ENCODE data around the gene IQUB.
"Not testable (repeated sequence)": the region's sequence is repeated elsewhere in the genome, so short reads cannot be mapped to it uniquely, and the experiment has no call there.

IQUB gene

DNA sequence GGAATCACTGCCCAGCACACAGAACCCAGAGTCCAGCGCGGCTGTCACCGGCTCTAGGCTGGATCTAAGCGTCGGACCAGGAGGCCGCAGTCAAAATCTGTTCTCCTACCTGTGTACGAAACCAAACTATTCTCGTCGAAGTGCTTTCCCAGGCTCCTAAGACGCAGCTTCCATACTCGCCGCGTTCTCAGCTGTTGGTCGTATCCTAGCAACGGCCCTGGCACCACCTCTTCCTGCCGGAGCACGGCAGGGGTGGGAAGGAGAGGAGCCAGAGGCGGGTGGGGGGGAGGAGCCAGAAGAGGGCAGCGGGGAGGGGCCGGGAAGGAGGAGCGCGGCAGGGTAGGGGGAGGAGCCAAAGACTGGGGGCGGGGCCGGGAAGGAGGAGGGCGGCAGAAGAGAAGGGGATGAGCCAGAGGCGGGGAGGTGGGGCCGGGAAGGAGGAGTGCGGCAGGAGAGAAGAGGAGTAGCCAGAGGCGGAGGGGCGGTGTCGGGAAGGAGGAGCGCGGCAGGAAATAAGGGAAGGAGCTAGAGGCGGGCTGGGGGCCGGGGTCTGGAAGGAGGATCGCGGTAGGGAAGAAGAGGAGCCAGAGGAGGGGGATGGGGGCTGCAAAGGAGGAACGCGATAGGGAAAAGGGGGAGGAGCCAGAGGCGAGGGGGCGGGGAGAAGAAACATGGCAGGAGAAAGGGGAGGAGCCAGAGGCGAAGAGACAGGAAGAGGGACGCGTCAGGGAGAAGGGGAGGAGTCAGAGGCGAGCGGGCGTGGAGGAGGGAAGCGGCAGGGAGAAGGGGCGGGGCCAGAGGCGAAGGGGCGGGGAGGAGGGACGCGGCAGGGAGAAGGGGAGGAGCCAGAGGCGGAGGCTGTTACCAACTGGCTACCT lies at the start of gene IQUB:
IQUB (minus strand) TSS at position 213 of the 878 bp plus-strand sequence. CDS start 22,255 bp downstream, outside the sequence.
- peak; percentile 70 for DNase-seq

DNA sequence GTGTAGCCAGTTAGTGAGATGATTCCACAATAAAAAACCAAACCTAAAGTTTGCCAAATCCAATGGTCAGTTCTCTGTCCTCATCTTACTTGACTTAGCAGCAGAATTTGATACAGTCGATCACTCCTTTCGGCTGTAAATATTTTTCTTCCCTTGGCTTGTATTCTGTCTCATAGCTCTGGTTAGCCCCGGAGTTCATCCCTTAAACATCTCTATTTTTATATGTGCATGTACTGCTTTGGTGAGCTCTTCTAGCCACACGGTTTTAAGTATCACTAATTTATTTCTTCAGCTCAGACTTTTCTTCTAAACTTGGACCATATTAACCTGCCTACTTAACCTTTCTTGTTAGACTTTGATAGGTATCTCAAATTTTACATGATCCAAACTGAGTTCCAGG lies 49.4 kb upstream of the IQUB start:
- no peak for DNase-seq

DNA sequence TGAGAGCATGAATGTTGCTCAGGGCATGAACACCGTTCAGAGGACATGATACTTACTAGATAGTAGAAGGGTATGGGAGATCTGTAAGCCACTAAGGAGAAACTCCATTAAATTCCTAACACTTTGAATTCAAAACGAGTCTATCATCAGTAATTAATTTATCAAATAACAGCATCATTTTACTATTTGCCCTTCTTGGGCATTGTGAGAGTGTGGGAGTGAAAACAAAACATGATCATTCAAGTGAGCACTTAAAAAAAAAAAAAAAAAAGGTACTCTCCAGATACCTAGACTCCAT lies 46.7 kb upstream of the IQUB start:
- DNase-seq: no peak

DNA sequence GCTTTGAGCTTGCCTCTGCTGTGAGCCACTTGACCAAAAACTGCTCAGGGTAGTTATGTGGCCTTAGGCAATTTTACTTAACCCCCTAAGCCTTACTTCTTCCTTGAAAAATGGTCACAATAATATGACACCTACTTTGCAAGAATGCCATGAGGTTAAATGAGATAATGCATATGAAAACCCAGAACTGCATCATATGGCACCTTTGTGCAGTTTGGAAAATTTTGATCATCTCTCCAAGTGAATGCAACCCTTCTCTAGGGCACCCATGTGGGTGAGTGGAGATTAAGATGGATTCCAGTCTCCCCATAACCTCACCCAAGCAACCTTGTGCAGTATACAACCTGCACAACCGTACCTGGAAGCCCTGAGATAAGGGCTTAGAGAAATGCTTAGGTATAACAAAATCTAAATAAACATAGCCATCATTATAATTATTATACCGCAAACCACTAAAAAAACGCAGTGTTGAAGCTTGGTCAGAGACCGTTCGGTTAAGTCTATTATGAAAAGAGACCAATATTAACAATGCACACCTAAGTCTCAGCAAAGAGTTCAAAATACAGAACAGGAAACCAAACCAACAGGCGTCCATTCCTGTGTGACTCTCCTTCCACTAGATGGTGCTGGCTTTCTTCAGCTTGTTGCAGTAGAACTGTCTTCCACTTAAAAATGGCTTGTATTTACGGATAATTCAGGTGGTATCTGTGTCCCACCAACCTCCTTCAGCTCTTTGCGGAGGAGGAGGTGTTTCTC lies 46.2 kb upstream of the IQUB start:
- no peak for DNase-seq

DNA sequence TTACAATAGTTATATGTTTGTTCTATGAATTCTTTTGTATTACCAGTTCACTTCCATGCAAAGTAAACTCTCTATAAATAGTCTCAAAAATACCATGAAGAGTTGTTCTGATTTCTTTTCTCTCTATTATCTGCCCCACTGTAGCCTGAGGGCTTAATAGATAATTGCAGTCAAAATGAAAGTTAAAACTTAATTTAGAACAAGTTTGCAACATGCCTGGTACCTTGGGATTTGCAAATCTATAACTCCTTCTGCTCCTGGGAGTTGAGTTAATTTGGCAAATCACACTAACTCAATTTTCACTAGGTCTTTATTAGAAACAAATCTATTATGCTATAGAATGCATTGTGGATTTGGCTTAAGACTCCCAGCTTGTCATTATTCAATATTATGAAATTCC lies 45.0 kb upstream of the IQUB start:
- no peak for DNase-seq

DNA sequence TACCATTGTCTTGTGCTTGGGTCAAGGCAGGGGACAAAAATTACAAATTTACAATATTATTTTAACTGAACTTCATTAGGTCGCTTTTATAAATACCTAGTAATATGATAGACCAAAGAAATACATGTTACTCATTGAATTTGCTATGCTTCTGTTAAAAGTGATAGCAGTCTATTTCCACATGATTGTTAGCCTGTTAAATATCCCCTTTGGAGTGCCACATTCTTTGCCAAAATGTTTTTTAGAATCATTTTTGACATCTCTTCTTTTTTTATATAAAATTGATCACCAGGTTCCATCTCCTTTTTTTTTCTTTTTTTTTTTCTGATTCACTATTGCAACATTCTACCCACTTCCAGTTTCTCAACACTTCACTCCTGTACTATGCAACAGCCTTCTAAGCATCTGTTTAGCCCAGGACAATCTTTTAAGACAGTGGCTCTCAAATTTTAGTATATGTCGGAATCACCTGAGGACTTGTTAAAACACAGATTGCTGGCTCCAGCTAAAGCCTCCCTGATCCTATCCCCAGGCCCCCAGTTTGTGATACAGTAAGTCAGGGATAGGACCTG lies 39.6 kb upstream of the IQUB start:
- no peak for DNase-seq

DNA sequence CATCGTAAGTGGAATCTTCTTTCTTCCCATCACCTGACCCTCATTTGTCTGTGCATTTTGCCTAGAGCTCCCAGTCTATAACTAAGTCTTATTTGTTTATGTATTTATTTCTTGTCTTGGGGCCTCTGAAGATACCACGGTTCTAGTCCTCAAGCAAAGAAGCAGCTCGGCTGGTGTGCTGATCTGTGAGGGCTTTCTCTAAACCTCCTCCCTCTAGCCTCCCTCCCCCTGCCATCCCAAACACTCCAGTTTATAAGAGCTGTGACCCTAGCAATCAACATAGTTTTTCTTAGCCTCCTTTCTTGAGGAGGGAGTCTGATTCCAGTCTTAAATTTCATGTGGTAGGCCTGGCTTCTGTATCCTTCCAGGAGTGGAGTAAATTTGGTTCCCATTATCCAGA lies 38.9 kb upstream of the IQUB start:
- no peak for DNase-seq

DNA sequence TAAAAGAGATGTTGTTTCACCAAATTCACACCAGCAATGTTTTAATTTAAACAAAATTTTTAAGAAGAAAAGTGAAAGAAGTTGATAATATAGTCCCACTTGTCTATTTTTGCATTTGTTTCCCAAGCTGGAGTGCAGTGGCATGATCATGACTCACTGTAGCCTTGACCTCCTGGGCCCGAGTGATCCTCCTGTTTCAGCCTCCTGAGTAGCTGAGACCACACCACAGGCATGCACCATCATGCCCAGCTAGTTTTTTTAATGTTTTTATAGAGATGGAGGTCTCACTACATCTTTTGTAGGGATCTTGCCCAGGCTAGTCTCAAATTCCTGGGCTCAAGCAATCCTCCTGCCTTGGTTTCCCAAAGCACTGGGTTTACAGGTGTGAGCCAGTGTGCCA lies 37.3 kb upstream of the IQUB start:
- no peak for DNase-seq

DNA sequence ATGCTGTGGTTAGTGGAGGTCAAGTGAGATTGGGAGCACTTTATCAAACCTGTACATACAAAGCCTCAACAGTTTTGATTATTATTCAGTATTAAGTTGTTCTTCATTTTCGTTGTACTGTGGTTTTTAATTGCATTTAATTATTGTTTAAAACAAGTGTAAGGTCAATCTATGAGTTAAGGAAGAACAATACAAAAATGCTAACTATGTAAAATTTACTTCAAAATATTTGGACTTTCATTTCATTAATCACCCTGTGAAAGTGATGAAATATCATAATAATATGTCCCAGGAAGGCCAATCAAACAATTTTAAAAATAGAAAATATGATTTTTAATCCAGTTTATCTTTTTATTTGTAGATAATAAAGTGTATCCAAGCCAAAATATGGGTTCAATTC lies 36.8 kb upstream of the IQUB start:
- DNase-seq: no peak

DNA sequence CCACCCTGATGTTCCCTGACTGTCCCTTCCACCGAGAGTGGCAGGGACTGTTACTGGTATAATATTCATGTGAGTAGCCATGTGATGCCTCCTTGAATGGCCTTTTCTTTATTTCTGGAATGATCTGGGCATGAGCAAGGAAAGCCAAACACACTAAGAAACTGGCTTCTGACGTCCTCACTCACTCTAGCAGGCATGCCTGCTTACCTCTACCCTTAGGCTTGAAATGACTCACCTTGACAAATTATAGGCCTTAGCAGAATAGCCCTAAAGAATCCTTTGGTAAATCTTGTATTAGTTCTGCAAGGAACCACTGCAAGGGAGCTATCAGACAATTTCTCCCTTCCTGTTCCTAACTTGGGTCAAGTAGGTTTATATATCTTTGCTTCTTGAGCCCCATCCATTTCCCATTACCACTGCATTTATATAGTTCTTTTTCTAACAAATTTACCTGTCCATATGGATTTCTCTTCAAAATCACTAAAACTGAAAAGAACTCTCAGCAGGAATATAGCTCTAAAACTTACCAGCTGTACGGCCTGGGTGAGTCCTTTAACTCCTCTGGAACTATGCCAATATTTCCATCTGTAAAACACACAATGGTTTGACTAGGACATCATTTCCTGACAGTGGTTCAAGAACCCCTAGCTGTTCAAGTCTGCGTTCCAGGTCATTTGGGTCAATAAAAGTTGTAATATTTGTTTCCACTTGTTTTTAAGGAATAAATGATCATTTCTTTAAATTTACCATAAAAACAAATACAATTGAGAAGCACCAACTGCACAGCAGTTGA lies 36.2 kb upstream of the IQUB start:
- no peak for DNase-seq

DNA sequence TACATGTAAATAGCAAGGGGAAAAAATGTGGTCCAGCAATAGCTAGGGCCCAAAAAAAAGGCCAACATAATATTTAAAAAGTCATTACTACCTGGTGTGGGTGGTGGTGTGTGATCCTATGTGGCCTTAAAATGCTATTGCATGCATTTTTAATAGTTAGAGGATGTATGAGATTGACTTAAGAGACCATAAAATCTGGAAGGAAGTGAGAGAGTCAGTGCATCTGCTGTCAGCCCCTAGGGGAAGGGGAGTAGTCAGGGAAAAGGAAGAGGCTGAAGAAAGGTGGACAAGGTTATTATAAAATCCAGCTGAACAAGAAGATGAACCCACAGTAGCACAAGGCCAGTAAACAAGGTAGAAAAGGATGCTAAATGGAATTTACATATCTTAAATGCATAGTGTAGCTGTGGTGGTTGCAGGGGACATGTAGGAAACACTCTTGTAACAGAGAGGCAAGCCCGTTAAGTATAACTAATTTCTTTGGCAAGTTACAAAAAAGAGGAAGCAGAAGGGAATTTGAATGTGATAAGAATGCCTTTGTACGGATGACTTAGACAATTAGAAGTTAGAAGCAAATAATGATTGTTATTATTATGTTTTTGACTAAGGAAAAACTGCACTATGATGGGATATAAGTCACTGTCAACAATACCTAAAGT lies 35.1 kb upstream of the IQUB start:
- no peak for DNase-seq

DNA sequence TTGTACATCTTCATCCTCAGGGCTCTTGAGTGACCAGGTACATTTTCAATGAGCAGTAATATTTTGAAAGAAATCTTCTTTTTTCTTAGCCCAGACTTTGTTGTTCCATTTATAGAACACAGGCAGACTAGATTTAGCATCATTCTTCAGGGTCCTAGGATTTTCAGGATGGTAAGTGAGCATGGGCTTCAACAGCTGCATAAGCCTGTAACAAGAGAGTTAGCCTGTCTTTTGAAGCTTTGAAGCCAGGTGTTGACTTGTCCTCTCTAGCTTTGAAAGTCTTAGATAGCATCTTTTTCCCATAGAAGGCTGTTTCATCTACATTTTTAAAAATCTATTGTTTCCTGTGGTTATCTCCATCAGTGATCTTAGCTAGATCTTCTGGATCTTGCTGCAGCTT lies 27.7 kb upstream of the IQUB start:
- DNase-seq: no peak

DNA sequence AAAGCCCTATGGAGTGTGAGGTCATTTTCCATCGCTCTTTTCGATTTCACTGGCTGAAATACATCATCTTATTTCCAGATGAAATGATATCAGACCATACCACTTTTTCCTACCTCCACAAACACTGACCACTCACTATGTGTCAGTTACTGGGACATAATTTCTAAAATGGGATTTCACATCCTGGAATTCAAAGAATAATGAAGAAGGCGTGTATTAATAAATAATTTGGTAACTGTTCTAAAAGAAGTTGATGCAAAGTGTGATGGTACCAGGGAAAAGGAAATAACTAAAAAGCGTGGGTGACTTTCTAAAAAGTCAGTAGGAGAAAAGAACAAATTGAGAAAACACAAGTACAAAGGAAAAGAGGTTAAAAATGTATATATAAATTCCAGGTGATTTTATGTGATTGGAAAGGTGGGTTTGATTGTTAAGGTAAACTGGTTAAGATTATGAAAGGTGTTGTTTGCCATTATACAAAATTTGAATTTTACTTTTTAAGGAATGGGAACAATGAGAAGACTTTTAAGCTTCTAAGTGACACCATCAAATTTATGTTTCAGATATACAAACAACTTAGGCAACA lies 24.0 kb upstream of the IQUB start:
- DNase-seq: no peak

DNA sequence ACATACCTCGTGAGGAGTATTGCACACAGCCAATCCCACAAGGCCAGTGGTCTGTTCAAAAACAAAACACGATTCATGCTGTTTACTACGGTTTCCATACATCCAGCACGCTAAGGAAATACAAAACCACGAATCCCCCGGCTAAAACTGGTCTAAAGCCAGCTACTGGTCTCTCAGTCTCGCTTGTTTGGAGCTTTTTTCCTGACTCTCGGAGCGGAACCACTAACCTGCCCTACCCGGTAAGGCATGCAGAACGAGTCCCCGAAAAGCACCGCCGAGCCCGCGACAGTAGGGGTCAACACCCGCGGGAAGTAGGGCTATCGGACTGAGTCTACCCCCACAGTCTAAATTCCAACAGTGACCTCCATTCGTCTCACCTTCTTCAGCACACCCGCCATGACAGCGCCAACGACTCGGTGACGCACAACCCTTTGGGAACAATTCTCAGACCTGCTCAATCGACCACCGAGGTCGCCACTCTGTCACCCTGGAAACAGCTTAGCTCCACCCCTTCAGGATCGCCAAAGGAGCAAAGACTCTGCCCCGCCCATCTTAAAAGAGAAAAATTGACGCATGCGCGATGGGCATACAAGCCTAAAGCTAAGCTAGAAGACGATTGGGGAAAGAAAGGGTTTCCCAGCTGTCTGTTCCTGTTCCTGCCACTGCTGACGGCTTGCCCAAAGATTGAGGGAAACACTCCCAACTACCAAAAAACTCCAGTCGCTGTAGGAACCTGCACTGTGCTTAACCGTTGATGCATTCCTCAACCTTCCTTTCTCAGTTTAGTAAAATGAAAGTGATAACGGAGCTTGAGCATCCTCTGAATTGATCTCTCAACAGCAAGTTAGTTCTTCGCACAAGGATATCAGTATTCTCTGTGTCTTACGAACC lies 23.2 kb upstream of the IQUB start, which contains the start of gene NDUFA5:
NDUFA5 (minus strand) TSS at position 421 of the 891 bp plus-strand sequence; CDS start at position 398, 23 bp downstream.
- DNase-seq: peak; percentile 76

DNA sequence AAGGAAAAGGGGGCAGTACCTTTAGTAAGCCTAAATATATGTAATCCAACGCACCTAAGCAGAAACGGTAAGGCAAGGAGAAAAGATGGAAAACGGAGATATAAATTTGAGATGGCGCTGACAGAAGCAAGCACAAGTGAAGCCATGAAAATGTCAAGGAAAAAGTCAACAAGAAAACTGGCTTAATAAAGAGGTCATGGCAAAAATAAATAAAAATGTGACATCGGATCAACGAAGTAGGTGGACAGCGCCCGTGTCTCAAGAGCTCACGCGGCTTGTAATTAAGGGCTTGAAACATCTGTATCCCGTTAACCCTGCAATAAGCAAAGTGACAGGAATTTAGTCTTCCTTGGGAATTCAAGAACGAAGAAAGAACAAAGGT lies 22.6 kb upstream of the IQUB start:
- no peak for DNase-seq

DNA sequence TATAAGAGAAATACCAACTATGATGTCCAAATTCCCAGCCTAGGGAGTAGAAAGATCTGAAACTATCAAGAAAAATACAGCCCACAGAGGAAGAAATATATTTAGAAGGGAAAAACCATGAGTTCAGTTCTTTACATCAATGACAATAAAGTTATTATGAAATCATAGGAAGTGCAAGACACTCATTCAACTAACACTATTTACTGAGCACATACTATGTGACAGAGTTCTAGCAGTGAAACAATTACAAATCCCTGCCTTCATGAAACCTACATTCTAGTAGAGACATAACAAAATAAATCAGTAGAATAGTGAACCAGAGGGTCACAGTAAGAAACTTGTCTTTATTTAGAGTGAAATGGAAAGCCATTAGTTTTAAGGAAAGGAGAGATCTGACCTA lies 21.1 kb upstream of the IQUB start:
- no peak for DNase-seq

DNA sequence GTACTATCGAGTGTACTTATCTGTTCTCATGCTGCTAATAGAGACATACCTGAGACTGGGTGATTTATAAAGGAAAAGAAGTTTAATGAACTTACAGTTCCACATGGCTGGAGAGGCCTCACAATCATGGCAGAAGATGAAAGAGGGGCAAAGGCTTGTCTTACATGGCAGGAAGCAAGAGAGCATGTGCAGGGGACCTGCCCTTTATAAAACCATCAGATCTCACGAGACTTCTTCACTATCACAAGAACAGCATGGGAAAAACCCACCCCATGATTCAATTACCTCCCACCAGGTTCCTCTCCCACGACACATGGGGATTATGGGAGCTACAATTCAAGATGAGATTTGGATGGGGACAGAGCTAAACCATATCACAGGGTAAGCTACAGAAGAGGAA lies 18.8 kb upstream of the IQUB start:
- DNase-seq: no peak

DNA sequence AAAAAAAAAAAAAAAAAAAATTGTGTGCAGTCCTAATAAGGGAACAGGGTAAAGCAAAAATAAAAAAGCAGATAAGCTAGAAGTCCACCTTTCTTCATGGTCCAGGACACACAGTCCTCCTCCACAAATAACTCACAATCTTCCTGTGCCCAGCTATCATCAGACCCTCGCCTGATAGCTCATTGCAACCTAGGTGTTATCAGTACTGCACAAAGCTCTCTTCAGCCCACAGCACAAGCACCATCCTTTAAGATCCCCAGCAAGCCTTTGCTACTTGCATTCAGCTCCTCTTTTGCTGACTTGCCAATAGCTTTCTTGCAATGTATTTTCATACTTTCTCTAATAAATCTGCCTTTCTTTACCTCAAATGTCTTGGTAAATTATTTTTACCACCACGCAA lies 18.2 kb upstream of the IQUB start:
- DNase-seq: no peak

DNA sequence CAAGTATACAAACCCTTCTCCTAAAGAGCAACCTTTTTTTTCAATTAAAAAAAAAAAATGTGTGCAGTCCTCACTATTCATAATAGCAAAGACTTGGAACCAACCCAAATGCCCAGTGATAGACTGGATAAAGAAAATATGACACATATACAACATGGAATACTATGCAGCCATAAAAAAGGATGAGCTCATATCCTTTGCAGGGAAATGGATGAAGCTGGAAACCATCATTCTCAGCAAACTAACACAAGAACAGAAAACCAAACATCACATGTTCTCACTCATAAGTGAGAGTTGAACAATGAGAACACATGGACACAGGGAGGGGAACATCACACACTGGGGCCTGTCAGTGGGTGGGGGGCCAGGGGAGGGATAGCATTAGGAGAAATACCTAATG lies 17.7 kb upstream of the IQUB start:
- DNase-seq: not testable (repeated sequence)

DNA sequence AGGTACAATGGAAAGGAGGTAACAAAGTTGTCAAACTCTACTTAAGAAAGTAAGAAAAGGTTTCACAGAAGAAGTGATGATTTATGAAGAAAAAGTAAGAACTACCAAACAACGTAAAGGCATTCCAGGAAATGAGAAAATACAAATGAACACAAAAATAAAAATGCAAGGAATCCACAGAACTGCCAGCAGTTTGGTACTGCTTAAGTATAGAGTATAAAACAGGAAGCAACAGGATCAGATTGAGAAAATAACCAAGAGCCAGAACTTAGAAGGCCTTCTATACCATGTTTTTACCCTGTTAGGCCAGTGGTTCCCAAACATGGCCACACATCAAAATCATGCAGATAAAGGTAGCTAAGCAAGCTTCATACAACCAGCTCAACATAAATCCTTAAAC lies 14.0 kb upstream of the IQUB start:
- DNase-seq: no peak

DNA sequence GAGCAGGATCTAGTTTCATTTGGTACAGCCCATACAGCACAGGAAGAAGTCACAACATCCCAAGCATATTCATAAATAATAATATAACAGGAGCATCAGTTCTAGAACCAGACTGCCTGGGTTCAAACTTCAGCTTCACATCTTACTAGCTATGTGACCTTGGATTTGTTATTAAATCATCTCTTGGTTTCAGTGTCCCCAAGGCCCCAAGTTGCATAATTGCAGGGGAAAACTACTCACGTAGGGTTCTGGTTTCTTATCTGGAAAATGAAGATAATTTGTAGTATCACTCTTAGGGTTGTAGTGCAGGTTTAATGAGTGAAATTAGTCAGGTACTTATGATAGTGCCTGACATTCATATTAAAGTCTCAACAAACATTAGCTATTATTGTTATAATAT lies 5.5 kb upstream of the IQUB start:
- no peak for DNase-seq
